HG03354 (cell line): ENCODE results near the gene SPATC1L.
"Not testable (repeated sequence)": the region's sequence is repeated elsewhere in the genome, so short reads cannot be mapped to it uniquely, and the experiment has no call there.

Experiments
- ATAC-seq: cut with Tn5 transposase; IDR thresholded peaks from one replicate; pipeline ENCODE4 v1.9.1; 2021; ENCODE audit warnings: mild to moderate bottlenecking; ENCODE audit not compliant: unreplicated experiment, poor library complexity, severe bottlenecking

SPATC1L gene

GRCh38 chr21:46203203-46203600, 18.9 kb upstream of the SPATC1L start:
- no peak for ATAC-seq

GRCh38 chr21:46202592-46203202, 18.4 kb upstream of the SPATC1L start:
- ATAC-seq = no peak

GRCh38 chr21:46200877-46201803, 16.9 kb upstream of the SPATC1L start:
- ATAC-seq = not testable (repeated sequence)

- ATAC-seq = no peak
Observed at GRCh38 chr21:46199436-46200373, 15.4 kb upstream of the SPATC1L start.

GRCh38 chr21:46196733-46197132, 12.5 kb upstream of the SPATC1L start:
- ATAC-seq = no peak

- ATAC-seq = no peak
Observed at GRCh38 chr21:46195595-46196195, 11.4 kb upstream of the SPATC1L start.

- ATAC-seq = no peak
Observed at GRCh38 chr21:46194374-46195334, 10.4 kb upstream of the SPATC1L start.

- ATAC-seq = no peak
Observed at GRCh38 chr21:46193829-46194373, 9.6 kb upstream of the SPATC1L start.

GRCh38 chr21:46191686-46192575, 7.7 kb upstream of the SPATC1L start:
- ATAC-seq = no peak

GRCh38 chr21:46191257-46191685, 7.0 kb upstream of the SPATC1L start:
- ATAC-seq = no peak

- no peak for ATAC-seq
Observed at GRCh38 chr21:46190491-46191131, 6.4 kb upstream of the SPATC1L start.

GRCh38 chr21:46189959-46190490, 5.8 kb upstream of the SPATC1L start:
- no peak for ATAC-seq

GRCh38 chr21:46189213-46189958, 5.1 kb upstream of the SPATC1L start:
- ATAC-seq = no peak

GRCh38 chr21:46188226-46189212, 4.3 kb upstream of the SPATC1L start:
- ATAC-seq = no peak

GRCh38 chr21:46187814-46188213, 3.6 kb upstream of the SPATC1L start:
- ATAC-seq = no peak
